C4-2B (cell line): ENCODE results near the gene KCNIP1.

Source experiments
- CTCF ChIP-seq: fragments of 450-650 bp; conservative IDR thresholded peaks from 2 replicates; pipeline ENCODE4 v1.5.1; 2017; ENCODE audit warnings: mild to moderate bottlenecking
- ZFX ChIP-seq: fragments of 450-650 bp; IDR thresholded peaks from 2 replicates; pipeline ENCODE4 v1.6.1; 2017

GRCh38 chr5:170571875-170572852 lies 68.3 kb downstream of the KCNIP1 start:
- no peak for TF ChIP-seq CTCF
- no peak for TF ChIP-seq ZFX
